HG03108 (cell line): ENCODE data around the gene PEX6.

Experiments used
- ATAC-seq: cut with Tn5 transposase; IDR thresholded peaks from one replicate; pipeline ENCODE4 v1.9.1; 2021; ENCODE audit warnings: moderate library complexity; ENCODE audit not compliant: unreplicated experiment

The PEX6 gene

DNA sequence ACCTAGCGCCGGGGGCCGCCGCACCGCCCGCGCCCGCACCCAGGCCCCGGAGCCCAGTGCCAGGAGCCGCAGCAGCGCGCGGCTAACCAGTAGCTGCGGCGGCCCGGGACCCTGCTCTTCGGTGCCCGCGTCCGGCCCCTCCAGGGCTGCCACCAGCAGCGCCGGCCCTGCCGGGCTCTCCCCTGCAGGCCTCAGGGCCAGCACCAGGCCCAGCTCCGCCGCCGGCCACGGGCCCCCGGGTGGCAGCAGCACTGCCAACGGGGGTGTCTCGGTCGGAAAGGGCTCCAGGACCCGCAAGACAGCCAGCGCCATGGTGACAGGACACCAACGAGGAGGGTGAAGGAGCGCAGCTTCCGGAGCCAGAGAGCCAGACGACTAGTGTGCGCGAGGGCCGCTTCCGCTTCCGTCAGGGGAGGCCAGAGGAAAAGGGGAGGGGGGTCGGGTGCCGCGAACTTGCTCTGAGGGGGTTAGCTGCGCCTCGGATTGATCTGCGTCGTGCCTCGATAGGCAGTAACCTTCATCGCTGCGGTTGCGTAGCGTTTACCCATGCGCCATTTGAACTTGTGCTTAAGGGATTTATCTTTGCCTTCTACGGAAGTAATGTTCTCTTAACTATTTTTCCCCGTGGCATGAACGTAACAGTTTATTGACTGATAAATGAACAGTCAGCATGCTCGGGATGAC lies at the start of gene PEX6:
Gene PEX6, minus strand, starts transcription at position 343 of the 684 bp plus-strand sequence. Its CDS starts 31 bp downstream, at position 312.
- peak; percentile 92 for ATAC-seq

- no peak for ATAC-seq
Observed at GRCh38 chr6:43026365-43026764, 47.4 kb upstream of the PEX6 start.

- no peak for ATAC-seq
Observed at GRCh38 chr6:43024436-43024835, 45.5 kb upstream of the PEX6 start.

DNA sequence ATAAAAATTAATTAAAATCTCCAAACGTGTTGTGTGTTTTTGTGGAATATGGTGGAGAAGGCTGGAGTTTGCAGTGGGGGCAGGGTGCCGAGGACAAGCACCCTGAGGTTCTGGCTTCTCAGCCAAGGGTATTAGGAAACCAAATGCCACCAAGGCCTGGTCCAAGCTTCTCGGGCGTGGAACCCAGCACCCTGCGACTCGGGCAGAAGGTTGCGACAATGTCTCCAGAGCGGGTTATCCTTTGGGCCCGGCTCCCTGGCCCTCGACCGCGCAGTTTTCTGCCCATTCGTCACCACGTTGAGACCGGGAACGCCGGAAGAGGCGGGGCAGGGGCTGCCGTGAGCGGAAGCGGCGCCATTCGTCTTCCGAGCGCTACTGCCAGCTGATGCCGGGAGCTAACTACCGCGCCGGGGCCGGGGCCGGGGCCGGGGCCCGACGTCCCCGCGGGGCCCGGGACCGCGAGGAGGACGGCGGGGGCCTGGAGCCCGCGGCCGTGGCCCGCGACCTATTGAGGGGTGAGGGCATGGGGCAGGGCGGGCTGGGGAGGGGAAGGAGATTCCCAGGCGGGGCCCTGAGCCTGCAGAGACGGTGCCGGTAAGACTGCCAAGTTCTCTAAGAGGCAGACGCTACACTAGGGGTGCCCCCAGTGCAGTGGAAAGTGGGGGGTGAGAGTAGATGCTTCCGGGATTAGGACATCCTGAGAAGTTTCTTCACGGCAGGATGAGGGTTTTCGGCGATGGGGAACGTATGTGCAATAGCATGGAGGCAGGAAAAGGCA lies 42.5 kb upstream of the PEX6 start, which contains the start of gene RRP36:
Gene RRP36, plus strand, starts transcription at position 354 of the 778 bp plus-strand sequence. Its CDS starts 32 bp downstream, at position 386.
- peak; percentile 67 for ATAC-seq

DNA sequence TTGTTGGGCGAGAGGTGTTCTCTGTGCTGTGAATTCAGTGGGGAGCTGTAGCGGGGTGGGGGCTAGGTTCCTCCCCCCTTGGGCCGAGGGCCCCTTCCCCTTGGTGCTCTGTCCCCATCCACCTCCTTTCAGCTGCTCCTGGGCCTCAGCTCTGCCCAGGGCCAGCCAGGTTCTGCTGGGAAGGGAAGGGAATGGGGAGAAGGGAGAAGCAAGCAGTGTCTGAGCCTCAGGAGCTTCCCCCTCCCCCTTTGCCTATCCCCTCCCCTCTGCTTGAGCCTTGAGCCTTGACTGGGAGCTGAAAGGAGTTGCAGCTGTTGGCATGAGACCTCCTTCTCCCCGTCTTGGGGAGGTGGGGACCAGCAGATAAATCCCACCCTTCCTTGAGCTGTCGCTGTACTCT lies 41.9 kb upstream of the PEX6 start:
- no peak for ATAC-seq

- ATAC-seq: no peak
Observed at GRCh38 chr6:43020052-43020705, 41.2 kb upstream of the PEX6 start.

- ATAC-seq: no peak
Observed at GRCh38 chr6:43019152-43019551, 40.2 kb upstream of the PEX6 start.

GRCh38 chr6:43016943-43017334 lies 38.0 kb upstream of the PEX6 start:
- ATAC-seq: no peak

GRCh38 chr6:43016176-43016942 lies 37.4 kb upstream of the PEX6 start:
- no peak for ATAC-seq

- no peak for ATAC-seq
Observed at GRCh38 chr6:43014434-43014909, 35.5 kb upstream of the PEX6 start.

DNA sequence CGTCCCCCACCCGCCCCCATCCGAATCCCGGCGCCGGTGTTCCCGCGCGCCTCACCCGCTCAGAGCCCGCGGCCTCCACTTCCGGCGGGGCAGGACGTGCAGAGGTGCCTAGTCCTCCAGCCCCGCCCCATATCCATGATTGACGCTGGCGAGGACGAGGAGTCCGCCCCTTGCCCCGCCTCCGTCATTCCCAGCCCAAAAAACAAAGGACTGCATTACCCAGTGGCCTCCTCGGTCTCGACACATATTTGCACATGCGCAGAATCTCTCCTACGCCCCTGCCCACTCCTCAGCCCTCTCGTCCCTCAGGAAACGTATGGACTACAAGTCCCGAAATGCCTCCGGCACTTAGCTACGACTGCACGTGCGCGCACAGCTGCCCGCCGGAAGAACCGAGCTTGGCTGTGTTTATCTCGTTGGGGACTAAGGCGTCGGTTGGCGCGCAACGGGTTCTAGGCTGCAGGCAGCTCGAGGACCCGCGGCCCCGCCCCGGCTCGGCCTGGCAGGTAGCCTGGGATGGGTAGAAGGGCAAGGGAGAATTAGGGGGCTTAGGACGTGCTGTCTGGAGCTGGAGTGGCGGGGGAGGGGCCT lies 35.0 kb upstream of the PEX6 start, which contains the start of the genes KLHDC3 and MEA1:
Gene KLHDC3, plus strand, starts transcription at position 407 of the 591 bp plus-strand sequence. CDS start 2,944 bp downstream, outside the sequence.
Gene MEA1, minus strand, starts transcription at position 104 of the 591 bp plus-strand sequence. CDS start 133 bp downstream, outside the sequence.
- peak; percentile 94 for ATAC-seq

GRCh38 chr6:43013097-43013842 lies 34.3 kb upstream of the PEX6 start:
- ATAC-seq: peak; percentile 3

DNA sequence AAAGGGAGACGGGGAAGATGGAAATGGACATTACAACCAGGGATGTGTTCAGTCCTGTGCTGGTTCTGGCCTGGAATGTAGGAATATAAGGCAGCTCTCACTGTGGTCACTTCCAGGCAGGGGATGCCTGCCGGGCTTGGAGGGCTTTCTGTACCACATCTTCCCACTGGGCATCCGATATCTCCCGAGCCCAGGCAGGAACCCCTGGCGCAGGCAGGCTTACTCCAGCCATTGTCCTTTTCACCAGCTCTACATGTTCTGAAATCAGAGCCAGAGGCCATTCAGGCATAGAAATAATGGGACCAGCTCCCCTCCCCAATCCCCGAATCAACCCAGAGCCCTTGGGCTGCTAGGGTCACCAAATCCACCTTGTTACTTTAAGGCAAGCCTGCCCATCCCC lies 33.4 kb upstream of the PEX6 start:
- no peak for ATAC-seq

DNA sequence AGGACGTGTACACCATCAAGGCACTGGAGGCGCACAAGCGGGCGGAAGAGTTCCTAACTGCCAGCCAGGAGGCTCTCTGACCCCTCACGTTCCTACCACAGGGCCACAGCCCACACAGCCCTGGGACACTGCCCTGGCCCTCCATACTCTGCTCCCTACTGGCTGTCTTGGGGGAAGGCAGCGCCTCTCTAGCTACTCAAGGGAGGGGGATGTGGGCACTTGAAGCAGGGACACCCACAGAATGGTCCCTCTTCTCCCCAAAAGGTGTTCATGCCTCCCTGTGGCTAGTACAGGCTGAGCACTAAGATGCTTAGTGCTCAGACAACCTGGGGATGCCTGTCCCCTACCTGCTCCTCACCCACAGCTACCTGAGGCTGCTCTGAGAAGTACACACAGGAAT lies 32.2 kb upstream of the PEX6 start:
- ATAC-seq: no peak

DNA sequence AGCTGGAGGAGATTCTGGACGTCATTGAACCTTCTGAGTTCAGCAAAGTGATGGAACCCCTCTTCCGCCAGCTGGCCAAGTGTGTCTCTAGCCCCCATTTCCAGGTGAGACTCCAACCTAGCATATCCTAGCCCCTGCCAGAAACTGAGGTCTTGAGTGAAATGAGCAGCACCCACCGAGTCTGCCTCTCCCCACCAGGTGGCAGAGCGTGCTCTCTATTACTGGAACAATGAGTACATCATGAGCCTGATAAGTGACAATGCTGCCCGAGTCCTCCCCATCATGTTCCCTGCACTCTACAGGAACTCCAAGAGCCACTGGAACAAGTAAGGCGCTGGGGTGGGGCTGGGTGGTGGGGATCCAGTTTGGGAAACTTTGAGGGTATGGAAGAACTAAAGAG lies 30.1 kb upstream of the PEX6 start:
- ATAC-seq: no peak

- no peak for ATAC-seq
Observed at GRCh38 chr6:43007126-43007525, 28.1 kb upstream of the PEX6 start.

- no peak for ATAC-seq
Observed at GRCh38 chr6:43006251-43006650, 27.3 kb upstream of the PEX6 start.

GRCh38 chr6:43005844-43006243 lies 26.9 kb upstream of the PEX6 start:
- ATAC-seq: no peak

DNA sequence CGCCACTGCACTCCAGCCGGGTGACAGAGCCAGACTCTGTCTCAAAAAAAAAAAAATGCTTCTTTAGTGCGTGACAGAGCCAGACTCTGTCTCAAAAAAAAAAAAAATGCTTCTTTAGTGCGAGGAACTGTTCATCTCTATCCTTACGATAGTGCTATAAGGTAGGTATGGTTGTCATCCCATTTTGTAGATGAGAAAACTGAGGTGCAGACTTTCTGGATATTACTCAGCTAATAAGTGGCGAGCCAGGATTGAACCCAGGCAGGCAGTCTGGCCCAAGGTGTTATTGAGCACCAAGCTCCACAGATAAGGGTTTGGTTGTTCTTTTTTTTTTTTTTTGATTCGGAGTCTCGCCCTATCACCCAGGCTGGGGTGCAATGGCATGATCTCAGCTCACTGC lies 22.9 kb upstream of the PEX6 start:
- no peak for ATAC-seq
